Adrenal gland (tissue), 12 donors: Measurements from ENCODE around the gene FMNL3. TPM values are rescaled to one million over a fixed set of nuclear protein-coding genes. Genes with fewer than 3 reads are reported as not detected.
A peak's percentile ranks its signal among the peaks of the same experiment; 100 is the strongest.

ENCODE experiments used
- DNase-seq, 7 donors: peaks; one replicate each; pipeline ENCODE4 v3.0.0-alpha.2; 2019 to 2020
- H3K27ac ChIP-seq, 5 donors: fragments of 200-600 bp; sonication (generic) in 4 of 5; 1 replicate in 3 of 5; 2 replicates in 2 of 5; pipeline versions ENCODE4 v1.5.1 to v1.8.0; 2016 to 2020; ENCODE audit warnings: mild to moderate bottlenecking in 1 of 5
- H3K27me3 ChIP-seq: fragments of 200-600 bp; 2 replicates; pipeline ENCODE4 v1.8.0; 2021
- H3K36me3 ChIP-seq, 2 donors: fragments of 200-600 bp; replicated peaks in 1 of 2; 1 replicate in 1 of 2; 2 replicates in 1 of 2; pipeline versions ENCODE4 v1.5.1 to v1.8.0; 2018 to 2022
- H3K4me1 ChIP-seq, 2 donors: fragments of 200-600 bp; replicated peaks in 1 of 2; 1 replicate in 1 of 2; 2 replicates in 1 of 2; pipeline versions ENCODE4 v1.5.1 to v1.8.0; 2018 to 2021
- H3K4me3 ChIP-seq, 4 donors: fragments of 200-600 bp; sonication (generic) in 3 of 4; one replicate each; pipeline ENCODE4 v1.5.1; 2016 to 2018
- H3K9me3 ChIP-seq, 3 donors: fragments of 200-600 bp; sonication (generic) in 1 of 3; replicated peaks in 1 of 3; 1 replicate in 2 of 3; 2 replicates in 1 of 3; pipeline versions ENCODE4 v1.5.1 to v1.8.0; 2016 to 2021
- POLR2A ChIP-seq, 2 donors: fragments of 450-650 bp; IDR thresholded peaks; one replicate each; pipeline ENCODE4 v1.6.1; 2017; ENCODE audit warnings: antibody characterized with exemption in 2 of 2, mild to moderate bottlenecking in 2 of 2, moderate library complexity in 1 of 2
- WGBS, 4 donors: extraction: QIAGEN DNeasy Blood & Tissue Kit in 2 of 4; methylation state at CpG; one replicate each; pipeline versions ENCODE4 v1.1.5 to v1.1.7; 2013 to 2017; 5-methylcytosine and 5-hydroxymethylcytosine counted together
- intact Hi-C, 2 donors: fragments of 100-400 bp; cut with DNase I; formaldehyde crosslinking; loops; one replicate each; pipeline versions ENCODE4 v1.14.1 to v1.15.0; 2022 to 2023
- polyA plus RNA-seq, 3 donors: library from polyadenylated mRNA; stranded (reverse); fragments of 200-250 nt in 2 of 3; fragments of 350-450 nt in 1 of 3; fragmentation: Illumina TruSeq in 1 of 3; extraction: RNeasy Lipid Tissue Mini Kit (QIAGEN cat#74804) in 1 of 3; gene quantifications; one replicate each; pipeline ENCODE4 v1.2.3, GENCODE V29; 2013 to 2014
- total RNA-seq, 9 donors: library from RNA; depleted of rRNA in 4 of 9; stranded (reverse); fragments of >200 nt in 4 of 9; fragments of 120-200 nt in 1 of 9; fragmentation: NEBNext Ultra II Directional in 1 of 9; extraction: Animal tissue kit (Norgen Biotek cat#: 25700) in 1 of 9; gene quantifications; one replicate each; pipeline versions ENCODE4 v1.1.0 to v1.2.4, GENCODE V29; 2013 to 2023
- TF ChIP-seq, protein P1 (sequence below), 6 experiments: fragments of 450-650 bp in 4 of 6; fragments of 200-600 bp in 2 of 6; sonication (generic) in 1 of 6; IDR thresholded peaks; 1 replicate in 5 of 6; 2 replicates in 1 of 6; pipeline versions ENCODE4 v1.5.1 to v1.8.0; 2016 to 2021; ENCODE audit warnings: antibody characterized with exemption in 6 of 6, mild to moderate bottlenecking in 2 of 6, moderate library complexity in 1 of 6
- donor health status: healthy with polysubstance abuse.
- donor health status: Bipolar disorder and iron deficiency.
- donor health status: DM: yes; HTN: yes; CAD: no.
- donor health status: DM: no; HTN: no; CAD: no.
- donor health status: DM: no; HTN: no; CAD: no.
- donor health status: DM: yes; HTN: yes; CAD: no.

FMNL3 gene
- total and polyA plus RNA-seq, 12 donors: 4.7 to 24.1 (median 15.0) TPM

DNA sequence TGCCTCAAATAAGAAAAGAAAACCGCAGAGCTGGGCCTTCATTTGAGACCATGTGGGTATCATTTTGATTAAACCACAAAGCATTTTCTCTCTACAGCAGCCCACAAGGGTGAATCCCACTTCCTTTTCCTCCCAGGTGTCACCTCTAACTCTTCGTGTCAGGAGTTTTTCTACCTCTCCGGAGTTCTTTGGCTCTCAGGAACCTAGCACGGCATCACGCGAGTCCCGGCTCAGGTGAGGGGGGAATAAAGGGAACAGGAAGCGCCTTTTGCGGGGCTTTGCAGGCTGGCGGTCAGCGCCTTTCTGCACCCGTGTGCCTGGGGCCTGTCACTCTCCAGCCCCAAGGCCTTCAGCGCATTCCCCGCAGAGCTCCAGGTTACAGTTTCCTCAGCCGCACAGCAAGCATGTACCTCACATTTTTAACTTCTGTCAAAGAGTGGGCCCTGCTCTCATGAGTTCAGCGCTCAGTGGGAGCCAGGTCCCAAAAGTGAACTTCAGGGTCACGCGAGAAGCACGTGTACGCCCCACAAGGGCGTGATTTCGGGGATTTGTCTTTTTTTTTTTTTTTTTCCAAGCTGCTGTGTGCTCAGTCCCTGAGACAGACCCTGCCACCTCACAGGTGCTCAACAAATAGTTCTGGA, 84.6 kb downstream of the FMNL3 start:
- Histone ChIP-seq H3K27me3 (no peaks in the 10 kb centered on the region), H3K9me3 (no peaks in the 10 kb centered on the region), H3K4me1 (peaks cover 13 to 22% of the 10 kb centered on the region in 2 donors), H3K36me3 (no peaks in the 10 kb centered on the region), H3K4me3 (peak overlapping the region in 3 of 4 donors; percentile 22 to 62 (median 24)), H3K27ac (peak overlapping the region; percentile 4 to 91 (median 80))
- intact Hi-C loops: no loop called here
- TF ChIP-seq POLR2A (IDR thresholded peaks at IDR 0.05): no peak
- TF ChIP-seq, protein P1, sequence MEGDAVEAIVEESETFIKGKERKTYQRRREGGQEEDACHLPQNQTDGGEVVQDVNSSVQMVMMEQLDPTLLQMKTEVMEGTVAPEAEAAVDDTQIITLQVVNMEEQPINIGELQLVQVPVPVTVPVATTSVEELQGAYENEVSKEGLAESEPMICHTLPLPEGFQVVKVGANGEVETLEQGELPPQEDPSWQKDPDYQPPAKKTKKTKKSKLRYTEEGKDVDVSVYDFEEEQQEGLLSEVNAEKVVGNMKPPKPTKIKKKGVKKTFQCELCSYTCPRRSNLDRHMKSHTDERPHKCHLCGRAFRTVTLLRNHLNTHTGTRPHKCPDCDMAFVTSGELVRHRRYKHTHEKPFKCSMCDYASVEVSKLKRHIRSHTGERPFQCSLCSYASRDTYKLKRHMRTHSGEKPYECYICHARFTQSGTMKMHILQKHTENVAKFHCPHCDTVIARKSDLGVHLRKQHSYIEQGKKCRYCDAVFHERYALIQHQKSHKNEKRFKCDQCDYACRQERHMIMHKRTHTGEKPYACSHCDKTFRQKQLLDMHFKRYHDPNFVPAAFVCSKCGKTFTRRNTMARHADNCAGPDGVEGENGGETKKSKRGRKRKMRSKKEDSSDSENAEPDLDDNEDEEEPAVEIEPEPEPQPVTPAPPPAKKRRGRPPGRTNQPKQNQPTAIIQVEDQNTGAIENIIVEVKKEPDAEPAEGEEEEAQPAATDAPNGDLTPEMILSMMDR (IDR thresholded peaks at IDR 0.05): no peak
- DNase-seq: peak in 6 of 7 donors; percentile 40 to 71 (median 57)
- WGBS, 4 donors: 0 to 1% (median 1%) methylated on average over 17 to 22 of the region's 22 CpGs

DNA sequence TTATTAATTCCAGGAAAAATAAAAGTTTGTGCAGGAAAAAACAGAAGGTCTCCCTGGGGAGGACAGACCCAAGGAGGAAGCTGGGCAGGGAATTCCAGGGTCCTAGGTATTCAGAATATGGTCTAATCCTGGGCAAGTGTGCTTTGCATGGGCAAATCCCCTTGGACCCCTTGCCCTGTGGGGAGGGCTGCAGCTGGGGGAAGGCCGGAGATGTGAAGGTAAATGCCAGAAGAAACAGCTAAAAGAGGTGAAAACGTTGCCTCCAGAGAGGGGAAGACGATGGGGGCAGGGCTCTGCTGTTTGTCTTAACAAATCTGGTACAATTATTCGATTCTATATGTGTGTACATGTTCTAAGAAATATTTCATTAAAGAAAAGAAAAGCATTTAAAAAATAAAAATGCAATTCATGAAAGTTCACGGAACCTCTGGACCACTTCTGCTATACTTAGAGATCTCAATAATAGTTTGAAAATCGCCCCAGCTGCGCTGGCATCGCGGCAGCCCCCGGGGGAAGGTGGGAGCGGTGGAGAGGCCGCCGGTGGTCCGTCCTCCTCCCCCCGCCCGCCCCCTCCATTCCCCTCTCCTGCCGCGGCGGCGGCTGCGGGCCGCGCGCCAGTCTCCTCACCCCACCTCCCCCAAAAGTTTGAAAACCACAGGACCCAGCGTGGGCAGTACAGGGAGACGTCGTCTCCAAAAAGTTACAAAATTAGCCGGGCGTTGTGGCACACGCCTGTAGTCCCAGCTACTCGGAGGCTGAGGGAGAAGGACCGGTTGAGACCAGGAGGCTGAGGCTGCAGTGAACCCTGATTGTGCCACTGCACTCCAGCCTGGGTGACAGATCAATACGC, 85.3 kb downstream of the FMNL3 start:
- WGBS, 4 donors: 8 to 14% (median 12%) methylated on average over 21 to 33 of the region's 33 CpGs
- peak in 3 of 7 donors; percentile 15 to 56 (median 22) for DNase-seq
- H3K27me3 ChIP-seq: no peaks in the 10 kb centered on the region
- intact Hi-C loops: no loop called here
- peak overlapping the region in 2 of 4 donors; percentile 24 to 62 for H3K4me3 ChIP-seq
- H3K4me1 ChIP-seq: peaks cover 13 to 18% of the 10 kb centered on the region in 2 donors
- no peaks in the 10 kb centered on the region for H3K9me3 ChIP-seq
- TF ChIP-seq POLR2A (IDR thresholded peaks at IDR 0.05): no peak
- TF ChIP-seq, protein P1 (IDR thresholded peaks at IDR 0.05): no peak
- no peaks in the 10 kb centered on the region for H3K36me3 ChIP-seq
- H3K27ac ChIP-seq: peak overlapping the region; percentile 4 to 91 (median 80)

DNA sequence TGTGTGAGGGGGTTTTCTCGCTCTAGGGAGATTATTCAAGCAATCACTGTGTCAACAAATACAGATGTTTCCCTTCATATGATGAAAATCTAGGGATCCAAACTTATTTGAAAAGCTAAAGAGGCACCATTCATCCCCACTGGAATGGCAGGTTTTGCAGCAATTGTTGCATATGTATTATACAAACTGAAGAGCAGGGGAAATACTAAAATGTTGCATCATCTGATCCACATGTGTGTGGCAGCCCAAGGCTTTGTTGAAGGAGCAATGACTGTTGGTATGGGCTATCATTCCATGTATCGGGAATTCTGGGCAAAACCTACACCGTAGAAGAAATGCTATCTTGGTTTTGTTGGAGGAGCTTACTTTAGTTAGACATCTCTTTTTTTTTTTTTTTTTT, 87.9 kb downstream of the FMNL3 start:
- WGBS, 4 donors: 76 to 91% (median 84%) methylated on average over 3 of the region's 3 CpGs
- no peak overlapping the region for H3K27ac ChIP-seq
- DNase-seq: no peak
- no peak overlapping the region for H3K4me3 ChIP-seq
- TF ChIP-seq POLR2A (IDR thresholded peaks at IDR 0.05): no peak
- TF ChIP-seq, protein P1 (IDR thresholded peaks at IDR 0.05): no peak
- no peaks in the 10 kb centered on the region for H3K27me3 ChIP-seq
- H3K4me1 ChIP-seq: peaks cover 13 to 18% of the 10 kb centered on the region in 2 donors
- H3K9me3 ChIP-seq: no peaks in the 10 kb centered on the region
- H3K36me3 ChIP-seq: no peaks in the 10 kb centered on the region
- intact Hi-C loops: no loop called here

DNA sequence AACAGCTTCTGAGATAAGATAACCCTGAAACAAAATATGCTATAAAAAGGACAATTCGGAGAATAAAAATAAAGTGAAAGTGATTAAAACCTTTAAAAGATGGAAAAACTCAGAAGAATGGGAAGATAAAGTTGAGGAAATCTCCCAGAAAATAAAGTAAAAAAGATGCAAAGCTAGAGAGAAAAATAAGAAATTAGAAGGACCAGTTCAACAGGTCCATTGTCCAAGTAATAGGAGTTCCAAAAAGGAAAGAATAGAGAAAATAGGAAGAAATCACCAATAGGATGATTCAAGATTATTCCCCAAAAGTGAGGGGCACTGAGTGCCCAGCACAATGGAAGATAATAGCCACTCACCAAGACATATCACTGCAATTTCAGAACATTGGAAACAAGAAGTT, 88.6 kb downstream of the FMNL3 start:
- Histone ChIP-seq H3K27me3 (no peaks in the 10 kb centered on the region), H3K27ac (no peak overlapping the region), H3K9me3 (no peaks in the 10 kb centered on the region), H3K36me3 (no peaks in the 10 kb centered on the region), H3K4me3 (no peak overlapping the region), H3K4me1 (peaks cover 13% of the 10 kb centered on the region in 2 donors)
- WGBS, 4 donors: 21 to 40% (median 32%) methylated on average over 1 of the region's 1 CpG
- no peak for DNase-seq
- TF ChIP-seq, protein P1 (IDR thresholded peaks at IDR 0.05): no peak
- TF ChIP-seq POLR2A (IDR thresholded peaks at IDR 0.05): no peak
- intact Hi-C loops: no loop called here
